Umbilical cord (tissue), 2 donors: Measurements from ENCODE around the gene BRF1. TPM values are rescaled to one million over a fixed set of nuclear protein-coding genes. Genes with fewer than 3 reads are reported as not detected.
A peak's percentile ranks its signal among the peaks of the same experiment; 100 is the strongest.
"Not testable (repeated sequence)": the region's sequence is repeated elsewhere in the genome, so short reads cannot be mapped to it uniquely, and the experiment has no call there.

ENCODE experiments used
- DNase-seq: peaks from one replicate; pipeline ENCODE4 v3.0.0-alpha.2; 2015; ENCODE audit warnings: low spot score
- total RNA-seq: library from RNA; depleted of rRNA; stranded (reverse); fragments of >200 nt; gene quantifications from one replicate; pipeline ENCODE4 v1.2.3, GENCODE V29; 2014; ENCODE audit warnings: low replicate concordance; ENCODE audit not compliant: insufficient read depth

BRF1 gene
- total RNA-seq, 1 donor from 2014 or later: 41.9 TPM

GRCh38 chr14:105315941-105316576 lies 15.3 kb upstream of the BRF1 start:
- no peak for DNase-seq

GRCh38 chr14:105315211-105315721 lies 14.5 kb upstream of the BRF1 start:
- no peak for DNase-seq

- DNase-seq: peak; percentile 84
Observed at GRCh38 chr14:105314287-105315200, 13.7 kb upstream of the BRF1 start, which contains the start of gene PACS2. PACS2 (plus strand) TSS chr14:105314748; CDS start chr14:105314919, 171 bp downstream.

GRCh38 chr14:105313381-105314286 lies 12.8 kb upstream of the BRF1 start:
- peak; percentile 74 for DNase-seq

- no peak for DNase-seq
Observed at GRCh38 chr14:105312973-105313372, 12.2 kb upstream of the BRF1 start.

- DNase-seq: no peak
Observed at GRCh38 chr14:105311838-105312237, 11.0 kb upstream of the BRF1 start.

- no peak for DNase-seq
Observed at GRCh38 chr14:105309371-105309770, 8.6 kb upstream of the BRF1 start.

GRCh38 chr14:105307052-105307727 lies 6.4 kb upstream of the BRF1 start:
- no peak for DNase-seq

GRCh38 chr14:105305791-105306190 lies 5.0 kb upstream of the BRF1 start:
- no peak for DNase-seq

- no peak for DNase-seq
Observed at GRCh38 chr14:105305345-105305744, 4.5 kb upstream of the BRF1 start.

GRCh38 chr14:105304565-105304964 lies 3.8 kb upstream of the BRF1 start:
- DNase-seq: no peak

- no peak for DNase-seq
Observed at GRCh38 chr14:105303949-105304348, 3.1 kb upstream of the BRF1 start.

GRCh38 chr14:105301915-105302249 lies 1.1 kb upstream of the BRF1 start:
- not testable (repeated sequence) for DNase-seq

- peak; percentile 97 for DNase-seq
Observed at GRCh38 chr14:105301103-105301914, 508 bp upstream of the BRF1 start.

- DNase-seq: peak; percentile 31
Observed at GRCh38 chr14:105299654-105300541, 903 bp downstream of the BRF1 start.

- DNase-seq: not testable (repeated sequence)
Observed at GRCh38 chr14:105297311-105297710, 3.5 kb downstream of the BRF1 start.

- peak; percentile 52 for DNase-seq
Observed at GRCh38 chr14:105294142-105294597, 6.6 kb downstream of the BRF1 start.

GRCh38 chr14:105292826-105293711 lies 7.7 kb downstream of the BRF1 start:
- DNase-seq: no peak
